CD14-positive monocyte (primary cell): ENCODE measurements around the gene HOXB5. TPM values are rescaled to one million over a fixed set of nuclear protein-coding genes. Genes with fewer than 3 reads are reported as not detected.

ENCODE experiments used
- DNase-seq, 3 donors: peaks; one replicate each; pipeline ENCODE4 v3.0.0-alpha.2; 2011 to 2022
- H2AFZ ChIP-seq: 2 replicates; pipeline ENCODE4 v1.6.0; 2012; ENCODE audit warnings: mild to moderate bottlenecking, low read depth, low read length, inconsistent platforms; ENCODE audit not compliant: insufficient read depth, poor library complexity, severe bottlenecking
- H3K27ac ChIP-seq, 2 donors: 1 replicate in 1 of 2; 2 replicates in 1 of 2; pipeline ENCODE4 v1.5.1; 2012 to 2013; ENCODE audit warnings: low read length in 2 of 2, control low read depth in 1 of 2, inconsistent platforms in 1 of 2, low read depth in 1 of 2, mild to moderate bottlenecking in 1 of 2
- H3K27me3 ChIP-seq, 2 donors: one replicate each; pipeline versions ENCODE4 v1.6.0 to v1.6.1; 2011 to 2013; ENCODE audit warnings: low read length in 2 of 2; ENCODE audit not compliant: control insufficient read depth in 2 of 2, insufficient read depth in 2 of 2
- H3K36me3 ChIP-seq, 2 donors: replicated peaks in 1 of 2; 1 replicate in 1 of 2; 2 replicates in 1 of 2; pipeline versions ENCODE4 v1.5.1 to v1.6.1; 2012 to 2013; ENCODE audit warnings: low read length in 2 of 2, control low read depth in 1 of 2, inconsistent platforms in 1 of 2, mild to moderate bottlenecking in 1 of 2; ENCODE audit not compliant: insufficient read depth in 2 of 2, control insufficient read depth in 1 of 2
- H3K4me1 ChIP-seq, 2 donors: 1 replicate in 1 of 2; 2 replicates in 1 of 2; pipeline versions ENCODE4 v1.5.1 to v1.6.1; 2012 to 2013; ENCODE audit warnings: low read length in 2 of 2, control low read depth in 1 of 2, inconsistent platforms in 1 of 2, mild to moderate bottlenecking in 1 of 2, moderate library complexity in 1 of 2; ENCODE audit not compliant: insufficient read depth in 2 of 2, control insufficient read depth in 1 of 2
- H3K4me2 ChIP-seq: replicated peaks from 2 replicates; pipeline ENCODE3; 2012; ENCODE audit warnings: low read length, moderate library complexity, mild to moderate bottlenecking; ENCODE audit not compliant: poor library complexity, severe bottlenecking; ENCODE audit errors: extremely low read depth
- H3K4me3 ChIP-seq, 3 experiments: fragments of 200-600 bp in 1 of 3; sonication (generic) in 1 of 3; replicated peaks in 1 of 3; 1 replicate in 2 of 3; 2 replicates in 1 of 3; pipeline ENCODE4 v1.5.1; 2011 to 2013; ENCODE audit warnings: low read length in 3 of 3, mild to moderate bottlenecking in 3 of 3, control low read depth in 2 of 3, low read depth in 2 of 3, inconsistent platforms in 1 of 3, moderate library complexity in 1 of 3
- H3K79me2 ChIP-seq: 2 replicates; pipeline ENCODE4 v1.6.0; 2012; ENCODE audit warnings: mild to moderate bottlenecking, control low read depth, inconsistent platforms, low read length, moderate library complexity; ENCODE audit not compliant: insufficient read depth
- H3K9ac ChIP-seq: 2 replicates; pipeline ENCODE4 v1.6.0; 2017; ENCODE audit warnings: low read length, mild to moderate bottlenecking; ENCODE audit not compliant: insufficient read depth, poor library complexity, severe bottlenecking
- H3K9me3 ChIP-seq, 2 donors: replicated peaks in 1 of 2; 1 replicate in 1 of 2; 2 replicates in 1 of 2; pipeline versions ENCODE4 v1.5.1 to v1.6.1; 2012 to 2013; ENCODE audit warnings: low read length in 2 of 2, control low read depth in 1 of 2; ENCODE audit not compliant: control insufficient read depth in 1 of 2, insufficient read depth in 1 of 2
- H4K20me1 ChIP-seq: 2 replicates; pipeline ENCODE4 v1.6.0; 2012; ENCODE audit warnings: mild to moderate bottlenecking, low read length, control low read depth, moderate library complexity; ENCODE audit not compliant: insufficient read depth
- H3K27ac Mint-ChIP-seq, 7 donors: one replicate each; pipeline ENCODE4 v1.8.0; 2020; ENCODE audit warnings: mild to moderate bottlenecking in 7 of 7, mixed read lengths in 7 of 7, moderate library complexity in 6 of 7, inconsistent platforms in 2 of 7
- H3K27me3 Mint-ChIP-seq, 3 donors: one replicate each; pipeline ENCODE4 v1.8.0; 2021 to 2022; ENCODE audit warnings: low read depth in 3 of 3, mild to moderate bottlenecking in 3 of 3, mixed read lengths in 3 of 3, moderate library complexity in 3 of 3, inconsistent platforms in 1 of 3
- H3K36me3 Mint-ChIP-seq, 2 donors: one replicate each; pipeline ENCODE4 v1.8.0; 2020; ENCODE audit warnings: mixed read lengths in 2 of 2, inconsistent platforms in 1 of 2, mild to moderate bottlenecking in 1 of 2
- H3K4me1 Mint-ChIP-seq: one replicate; pipeline ENCODE4 v1.8.0; 2020; ENCODE audit warnings: mild to moderate bottlenecking, mixed read lengths
- H3K4me3 Mint-ChIP-seq, 2 donors: one replicate each; pipeline ENCODE4 v1.8.0; 2020; ENCODE audit warnings: mild to moderate bottlenecking in 2 of 2, mixed read lengths in 2 of 2, moderate library complexity in 1 of 2
- H3K9me3 Mint-ChIP-seq, 7 donors: one replicate each; pipeline ENCODE4 v1.8.0; 2020 to 2022; ENCODE audit warnings: mixed read lengths in 7 of 7, mild to moderate bottlenecking in 6 of 7, moderate library complexity in 6 of 7, inconsistent platforms in 2 of 7
- WGBS: methylation state at CpG from one replicate; pipeline ENCODE4 v1.1.5; 2013; ENCODE audit warnings: missing lambda C conversion rate; ENCODE audit not compliant: insufficient coverage; 5-methylcytosine and 5-hydroxymethylcytosine counted together
- intact Hi-C, 2 donors: fragments of 100-400 bp; cut with micrococcal nuclease; formaldehyde crosslinking; loops; one replicate each; pipeline versions ENCODE4 v1.15.0 to v1.15.1; 2023
- polyA plus RNA-seq, 3 donors: library from polyadenylated mRNA; depleted of rRNA in 1 of 3; unstranded in 2 of 3; stranded (reverse) in 1 of 3; fragments of 300-500 nt in 2 of 3; fragments of >200 nt in 1 of 3; fragmentation: Illumina TruSeq in 2 of 3; gene quantifications; 1 replicate in 2 of 3; 2 replicates in 1 of 3; pipeline ENCODE4 v1.2.3, GENCODE V29; 2012 to 2021
- TF ChIP-seq, protein P1 (sequence below): fragments of 200-600 bp; IDR thresholded peaks from one replicate; pipeline ENCODE4 v1.8.0; 2022; ENCODE audit warnings: antibody characterized with exemption, mild to moderate bottlenecking

Gene HOXB5
- polyA plus RNA-seq, 3 donors = not detected

DNA sequence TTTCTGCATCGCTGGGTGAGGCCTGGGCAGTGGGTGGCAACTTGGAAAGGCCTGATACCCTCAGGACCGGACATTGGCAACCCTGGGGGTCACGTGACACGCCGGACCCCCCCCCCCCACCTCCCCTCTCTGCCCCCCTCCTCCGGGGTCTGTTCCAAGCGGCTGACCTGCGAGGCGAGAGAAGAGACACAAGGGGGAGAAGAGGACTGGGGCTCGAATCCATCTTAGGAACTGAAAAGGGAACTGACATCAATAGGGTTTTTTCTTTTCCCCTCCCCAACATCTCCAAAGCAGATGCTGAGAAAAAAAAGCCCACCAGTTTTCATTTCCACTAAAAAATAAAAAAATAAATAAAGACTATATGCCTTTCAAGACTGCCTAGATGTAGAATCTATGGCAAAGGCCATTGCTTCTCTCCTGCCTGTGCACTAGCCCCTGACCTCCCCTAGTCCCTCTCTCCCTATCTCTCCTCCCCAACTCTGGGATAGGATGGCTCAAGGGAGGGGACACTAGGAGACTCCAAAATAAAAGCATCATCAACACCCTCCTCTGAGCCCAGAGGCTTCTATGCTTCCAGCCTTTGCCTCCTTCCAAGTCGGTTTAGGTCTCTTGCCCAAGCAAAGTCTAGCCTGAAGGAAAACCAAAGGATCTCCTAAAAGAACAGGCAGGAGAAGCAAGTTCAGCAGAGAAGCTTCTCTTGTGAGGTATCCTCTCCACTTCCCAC, 41.0 kb downstream of the HOXB5 start:
- intact Hi-C loops = no loop called here
- Histone ChIP-seq H3K9ac (no peak overlapping the region), H3K4me2 (no peak overlapping the region), H3K36me3 (no peaks in the 10 kb centered on the region), H4K20me1 (no peaks in the 10 kb centered on the region), H3K79me2 (no peaks in the 10 kb centered on the region), H3K27ac (no peak overlapping the region), H3K27me3 (peaks cover 21 to 48% of the 10 kb centered on the region in 2 donors), H3K4me1 (peaks cover 11 to 21% of the 10 kb centered on the region in 2 donors), H3K4me3 (no peak overlapping the region), H2AFZ (no peak overlapping the region), H3K9me3 (no peaks in the 10 kb centered on the region)
- Mint-ChIP-seq H3K27me3 (peaks cover 54 to 57% (median 56%) of the 10 kb centered on the region in 3 donors), H3K4me1 (peaks cover 22% of the 10 kb centered on the region), H3K36me3 (peaks cover 2 to 10% of the 10 kb centered on the region in 2 donors), H3K9me3 (peaks cover 0 to 11% (median 0%) of the 10 kb centered on the region in 7 donors), H3K4me3 (no peak overlapping the region), H3K27ac (no peak overlapping the region)
- no peak for DNase-seq
- TF ChIP-seq, protein P1, sequence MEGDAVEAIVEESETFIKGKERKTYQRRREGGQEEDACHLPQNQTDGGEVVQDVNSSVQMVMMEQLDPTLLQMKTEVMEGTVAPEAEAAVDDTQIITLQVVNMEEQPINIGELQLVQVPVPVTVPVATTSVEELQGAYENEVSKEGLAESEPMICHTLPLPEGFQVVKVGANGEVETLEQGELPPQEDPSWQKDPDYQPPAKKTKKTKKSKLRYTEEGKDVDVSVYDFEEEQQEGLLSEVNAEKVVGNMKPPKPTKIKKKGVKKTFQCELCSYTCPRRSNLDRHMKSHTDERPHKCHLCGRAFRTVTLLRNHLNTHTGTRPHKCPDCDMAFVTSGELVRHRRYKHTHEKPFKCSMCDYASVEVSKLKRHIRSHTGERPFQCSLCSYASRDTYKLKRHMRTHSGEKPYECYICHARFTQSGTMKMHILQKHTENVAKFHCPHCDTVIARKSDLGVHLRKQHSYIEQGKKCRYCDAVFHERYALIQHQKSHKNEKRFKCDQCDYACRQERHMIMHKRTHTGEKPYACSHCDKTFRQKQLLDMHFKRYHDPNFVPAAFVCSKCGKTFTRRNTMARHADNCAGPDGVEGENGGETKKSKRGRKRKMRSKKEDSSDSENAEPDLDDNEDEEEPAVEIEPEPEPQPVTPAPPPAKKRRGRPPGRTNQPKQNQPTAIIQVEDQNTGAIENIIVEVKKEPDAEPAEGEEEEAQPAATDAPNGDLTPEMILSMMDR = no peak
- WGBS = 94% methylated on average over 2 of the region's 11 CpGs

DNA sequence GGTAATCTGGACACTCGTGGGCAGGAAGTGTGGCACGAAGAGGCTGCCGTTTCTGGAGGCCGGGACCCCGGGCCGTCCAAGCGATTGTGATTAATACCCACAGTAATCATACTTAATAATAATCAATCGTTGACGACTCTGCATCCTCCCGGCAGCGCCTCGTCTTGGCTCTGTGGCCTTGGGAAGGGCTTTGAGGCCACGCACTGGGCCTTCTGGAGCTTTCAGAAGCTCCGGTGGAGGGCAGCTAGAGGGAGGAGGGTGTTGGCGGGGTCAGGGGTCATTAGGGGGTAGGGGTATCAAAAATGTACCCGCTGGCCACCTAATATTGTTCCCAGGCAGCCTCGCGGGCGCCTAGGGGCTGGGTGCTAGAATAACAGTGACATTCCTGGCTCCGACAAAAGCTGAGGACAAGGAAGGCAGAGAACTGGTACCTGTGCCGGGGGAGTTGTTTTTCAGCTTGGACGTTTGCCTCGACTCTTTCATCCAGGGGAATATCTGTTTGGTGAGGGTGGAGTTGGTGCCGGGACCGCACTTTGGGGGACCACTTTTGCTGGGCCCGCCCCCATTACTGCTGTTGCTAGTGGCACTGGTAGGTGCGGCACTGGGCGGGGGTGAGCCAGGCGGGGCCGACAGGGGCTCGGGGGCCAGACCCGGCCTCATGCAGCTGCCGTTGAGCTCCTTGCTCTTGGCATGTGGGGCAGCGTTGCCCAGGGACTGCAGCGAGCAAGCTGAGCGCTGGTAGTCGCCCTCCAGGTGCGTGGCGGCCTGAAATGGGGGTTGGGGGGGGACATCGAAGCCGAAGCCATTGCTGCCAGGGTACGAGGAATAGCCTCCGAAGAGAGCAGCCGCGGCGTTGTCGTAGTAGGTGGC, 41.7 kb downstream of the HOXB5 start:
- H3K4me3 ChIP-seq = no peak overlapping the region
- Mint-ChIP-seq H3K4me3 (no peak overlapping the region), H3K9me3 (peaks cover 0 to 11% (median 0%) of the 10 kb centered on the region in 7 donors)

More for the DNA sequence above, 41.7 kb downstream of the HOXB5 start:
- no peaks in the 10 kb centered on the region for H3K79me2 ChIP-seq
- TF ChIP-seq, protein P1 = no peak
- peaks cover 21 to 48% of the 10 kb centered on the region in 2 donors for H3K27me3 ChIP-seq
- no peak overlapping the region for H3K4me2 ChIP-seq
- peaks cover 2 to 10% of the 10 kb centered on the region in 2 donors for H3K36me3 Mint-ChIP-seq
- H3K4me1 Mint-ChIP-seq = peaks cover 28% of the 10 kb centered on the region
- intact Hi-C loops = no loop called here
- DNase-seq = no peak
- H3K27ac ChIP-seq = no peak overlapping the region
- no peaks in the 10 kb centered on the region for H3K36me3 ChIP-seq
- H2AFZ ChIP-seq = no peak overlapping the region
- no peak overlapping the region for H3K9ac ChIP-seq
- peaks cover 13 to 23% of the 10 kb centered on the region in 2 donors for H3K4me1 ChIP-seq
- no peak overlapping the region for H3K27ac Mint-ChIP-seq
- H3K27me3 Mint-ChIP-seq = peaks cover 55 to 57% (median 56%) of the 10 kb centered on the region in 3 donors
- no peaks in the 10 kb centered on the region for H3K9me3 ChIP-seq
- H4K20me1 ChIP-seq = no peaks in the 10 kb centered on the region
- WGBS = 95% methylated on average over 40 of the region's 47 CpGs
